Testis (tissue), 3 donors: Measurements from ENCODE around the gene CEMIP. TPM values are rescaled to one million over a fixed set of nuclear protein-coding genes. Genes with fewer than 3 reads are reported as not detected.

ENCODE experiments used
- DNase-seq: peaks from one replicate; pipeline ENCODE4 v3.0.0-alpha.2; 2019
- H3K27ac ChIP-seq, 2 donors: fragments of 200-600 bp; sonication (generic); one replicate each; pipeline ENCODE4 v1.5.1; 2019
- H3K27me3 ChIP-seq: fragments of 200-600 bp; sonication (generic); one replicate; pipeline ENCODE4 v1.5.1; 2019
- H3K36me3 ChIP-seq: fragments of 200-600 bp; sonication (generic); one replicate; pipeline ENCODE4 v1.5.1; 2017; ENCODE audit warnings: low read depth; ENCODE audit errors: missing control alignments
- H3K4me1 ChIP-seq: fragments of 200-600 bp; sonication (generic); one replicate; pipeline ENCODE4 v1.5.1; 2019
- H3K4me3 ChIP-seq, 2 donors: fragments of 200-600 bp; sonication (generic); one replicate each; pipeline ENCODE4 v1.5.1; 2017 to 2019
- H3K9me3 ChIP-seq: fragments of 200-600 bp; sonication (generic); one replicate; pipeline ENCODE4 v1.5.1; 2017
- POLR2A ChIP-seq: fragments of 450-650 bp; IDR thresholded peaks from one replicate; pipeline ENCODE4 v1.6.1; 2017; ENCODE audit warnings: antibody characterized with exemption, mild to moderate bottlenecking, moderate library complexity
- WGBS, 2 donors: methylation state at CpG; one replicate each; pipeline ENCODE4 v1.1.5; 2018; 5-methylcytosine and 5-hydroxymethylcytosine counted together
- intact Hi-C: fragments of 100-400 bp; cut with DNase I; formaldehyde crosslinking; loops from one replicate; pipeline ENCODE4 v1.15.1; 2023; ENCODE audit warnings: low total_unique reads
- polyA plus RNA-seq: library from polyadenylated mRNA; stranded (reverse); fragments of 350-450 nt; fragmentation: Illumina TruSeq; extraction: RNeasy Lipid Tissue Mini Kit (QIAGEN cat#74804); gene quantifications from one replicate; pipeline ENCODE4 v1.2.3, GENCODE V29; 2014; ENCODE audit warnings: low read depth, low replicate concordance; ENCODE audit not compliant: insufficient read depth
- total RNA-seq, 2 donors: library from RNA; depleted of rRNA; stranded (reverse); fragments of >200 nt; gene quantifications; one replicate each; pipeline ENCODE4 v1.2.3, GENCODE V29; 2016
- TF ChIP-seq, protein P1 (sequence below), 3 experiments: fragments of 450-650 bp in 2 of 3; fragments of 200-600 bp in 1 of 3; sonication (generic) in 1 of 3; IDR thresholded peaks; one replicate each; pipeline ENCODE4 v1.5.1; 2016 to 2019; ENCODE audit warnings: antibody characterized with exemption in 3 of 3, mild to moderate bottlenecking in 2 of 3, moderate library complexity in 1 of 3

The CEMIP gene
- total and polyA plus RNA-seq, 3 donors from 2014 or later: 7.5 to 21.5 (median 8.3) TPM

DNA sequence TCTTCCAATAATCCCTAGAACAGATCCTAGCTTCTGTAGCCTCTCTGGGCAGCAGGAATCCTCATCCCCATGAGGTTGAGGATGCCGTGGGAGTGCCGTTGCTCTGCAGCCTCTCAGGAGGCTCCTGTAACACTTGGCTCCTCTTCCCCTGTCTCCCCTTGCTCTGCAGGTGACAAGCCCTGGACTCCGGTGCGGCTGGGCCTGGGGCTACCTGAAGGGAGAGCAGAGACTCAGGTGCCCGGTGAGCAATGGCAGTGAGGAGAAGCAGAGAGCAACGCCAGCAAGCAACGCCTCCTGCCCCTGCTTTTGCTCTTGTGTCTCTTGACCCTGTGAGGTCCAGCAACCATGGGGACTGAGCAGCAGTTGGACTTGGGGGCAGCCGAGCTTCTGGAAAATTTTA, 91.2 kb downstream of the CEMIP start:
- H3K4me3 ChIP-seq: no peak overlapping the region

DNA sequence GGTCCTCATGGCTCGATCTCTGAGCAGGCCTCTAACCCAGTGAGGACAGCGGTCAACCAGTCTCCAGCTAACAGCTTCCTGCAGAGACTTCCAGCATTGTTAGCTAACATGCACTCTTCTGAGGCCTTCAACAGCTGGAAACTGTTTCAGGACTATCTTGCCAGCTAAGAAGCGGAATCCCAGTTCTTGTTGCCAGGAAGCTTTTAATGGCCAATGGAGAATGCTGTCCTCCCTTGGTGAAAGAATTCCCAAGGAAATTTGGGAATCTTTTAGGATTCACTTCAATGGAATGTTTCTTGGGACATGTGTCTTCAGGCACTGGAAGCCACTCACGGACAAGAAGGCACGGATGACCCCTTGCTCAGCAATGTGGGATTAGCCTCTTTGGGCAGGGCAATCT, 91.7 kb downstream of the CEMIP start:
- TF ChIP-seq, protein P1, sequence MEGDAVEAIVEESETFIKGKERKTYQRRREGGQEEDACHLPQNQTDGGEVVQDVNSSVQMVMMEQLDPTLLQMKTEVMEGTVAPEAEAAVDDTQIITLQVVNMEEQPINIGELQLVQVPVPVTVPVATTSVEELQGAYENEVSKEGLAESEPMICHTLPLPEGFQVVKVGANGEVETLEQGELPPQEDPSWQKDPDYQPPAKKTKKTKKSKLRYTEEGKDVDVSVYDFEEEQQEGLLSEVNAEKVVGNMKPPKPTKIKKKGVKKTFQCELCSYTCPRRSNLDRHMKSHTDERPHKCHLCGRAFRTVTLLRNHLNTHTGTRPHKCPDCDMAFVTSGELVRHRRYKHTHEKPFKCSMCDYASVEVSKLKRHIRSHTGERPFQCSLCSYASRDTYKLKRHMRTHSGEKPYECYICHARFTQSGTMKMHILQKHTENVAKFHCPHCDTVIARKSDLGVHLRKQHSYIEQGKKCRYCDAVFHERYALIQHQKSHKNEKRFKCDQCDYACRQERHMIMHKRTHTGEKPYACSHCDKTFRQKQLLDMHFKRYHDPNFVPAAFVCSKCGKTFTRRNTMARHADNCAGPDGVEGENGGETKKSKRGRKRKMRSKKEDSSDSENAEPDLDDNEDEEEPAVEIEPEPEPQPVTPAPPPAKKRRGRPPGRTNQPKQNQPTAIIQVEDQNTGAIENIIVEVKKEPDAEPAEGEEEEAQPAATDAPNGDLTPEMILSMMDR (IDR thresholded peaks at IDR 0.05): no peak
- no peak for TF ChIP-seq POLR2A
- no peaks in the 10 kb centered on the region for H3K27me3 ChIP-seq
- H3K4me1 ChIP-seq: peaks cover 7% of the 10 kb centered on the region
- intact Hi-C loops: no loop called here
- no peaks in the 10 kb centered on the region for H3K9me3 ChIP-seq
- no peak for DNase-seq
- H3K27ac ChIP-seq: no peak overlapping the region
- 78 to 89% methylated on average over 5 of the region's 5 CpGs for WGBS, 2 donors
- H3K4me3 ChIP-seq: no peak overlapping the region
- no peaks in the 10 kb centered on the region for H3K36me3 ChIP-seq

More for the DNA sequence above, 91.2 kb downstream of the CEMIP start:
- H3K36me3 ChIP-seq: no peaks in the 10 kb centered on the region
- intact Hi-C loops: no loop called here
- H3K9me3 ChIP-seq: no peaks in the 10 kb centered on the region
- 89 to 96% methylated on average over 8 of the region's 8 CpGs for WGBS, 2 donors
- peaks cover 2% of the 10 kb centered on the region for H3K4me1 ChIP-seq
- DNase-seq: no peak
- no peak for TF ChIP-seq POLR2A
- TF ChIP-seq, protein P1 (IDR thresholded peaks at IDR 0.05): no peak
- H3K27ac ChIP-seq: no peak overlapping the region
- H3K27me3 ChIP-seq: no peaks in the 10 kb centered on the region

DNA sequence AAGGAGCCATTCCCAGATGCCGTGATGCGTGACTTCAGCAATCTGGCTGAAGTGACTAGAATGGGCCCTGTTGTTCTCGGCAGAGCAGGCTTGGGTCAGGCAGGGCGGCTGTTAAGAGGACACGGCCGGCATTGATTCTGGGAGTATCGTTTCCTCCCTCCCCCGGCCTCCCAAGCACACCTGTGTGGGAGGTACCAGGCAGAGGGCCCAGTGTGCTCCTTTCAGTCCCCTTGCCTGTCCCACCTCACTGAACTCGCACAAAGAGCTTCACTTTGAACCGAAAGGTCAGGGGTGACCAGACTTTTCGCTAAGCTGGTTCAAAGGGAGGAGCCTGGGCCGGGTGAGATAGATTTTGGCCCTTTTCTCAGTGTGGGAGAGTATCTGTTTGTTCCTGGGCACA, 92.7 kb downstream of the CEMIP start:
- TF ChIP-seq, protein P1 (IDR thresholded peaks at IDR 0.05): no peak
- TF ChIP-seq POLR2A: no peak
- Histone ChIP-seq H3K4me1 (peaks cover 9% of the 10 kb centered on the region), H3K4me3 (no peak overlapping the region), H3K36me3 (no peaks in the 10 kb centered on the region), H3K9me3 (no peaks in the 10 kb centered on the region), H3K27me3 (no peaks in the 10 kb centered on the region), H3K27ac (no peak overlapping the region)
- intact Hi-C loops: no loop called here
- DNase-seq: no peak
- 71 to 80% methylated on average over 12 of the region's 12 CpGs for WGBS, 2 donors

DNA sequence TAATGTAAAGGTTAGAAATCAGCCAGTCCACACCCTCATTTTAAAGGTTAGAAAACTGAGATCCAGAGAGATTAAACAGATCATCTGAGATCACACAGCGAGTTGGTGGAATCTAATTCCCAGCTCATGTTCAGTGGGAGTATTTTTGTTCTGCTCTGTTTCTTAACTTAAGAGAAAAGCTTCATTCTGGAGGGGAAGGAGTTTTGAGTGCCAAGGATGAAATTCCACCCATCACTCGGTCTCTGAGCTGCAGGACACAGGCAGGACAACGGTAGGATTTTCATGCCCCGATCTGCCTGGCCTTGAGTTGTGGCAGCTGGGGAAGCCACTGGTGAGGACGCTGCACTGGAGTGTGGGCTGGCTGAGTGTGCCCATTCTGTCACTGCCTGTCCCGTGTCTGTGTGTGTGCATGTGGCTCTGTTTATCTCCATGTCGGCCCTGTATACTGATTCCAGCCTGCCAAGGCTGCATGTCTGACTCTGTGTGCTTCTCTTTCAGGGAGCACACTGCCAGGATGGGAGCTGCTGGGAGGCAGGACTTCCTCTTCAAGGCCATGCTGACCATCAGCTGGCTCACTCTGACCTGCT, 94.3 kb downstream of the CEMIP start:
- intact Hi-C loops: no loop called here
- TF ChIP-seq, protein P1 (IDR thresholded peaks at IDR 0.05): no peak
- TF ChIP-seq POLR2A: no peak
- no peak for DNase-seq
- Histone ChIP-seq H3K27ac (no peak overlapping the region), H3K4me3 (no peak overlapping the region), H3K27me3 (no peaks in the 10 kb centered on the region), H3K36me3 (no peaks in the 10 kb centered on the region), H3K4me1 (peaks cover 9% of the 10 kb centered on the region), H3K9me3 (no peaks in the 10 kb centered on the region)
- 45 to 57% methylated on average over 4 to 7 of the region's 7 CpGs for WGBS, 2 donors
